ENCODE data around the gene GAS7.

DNA sequence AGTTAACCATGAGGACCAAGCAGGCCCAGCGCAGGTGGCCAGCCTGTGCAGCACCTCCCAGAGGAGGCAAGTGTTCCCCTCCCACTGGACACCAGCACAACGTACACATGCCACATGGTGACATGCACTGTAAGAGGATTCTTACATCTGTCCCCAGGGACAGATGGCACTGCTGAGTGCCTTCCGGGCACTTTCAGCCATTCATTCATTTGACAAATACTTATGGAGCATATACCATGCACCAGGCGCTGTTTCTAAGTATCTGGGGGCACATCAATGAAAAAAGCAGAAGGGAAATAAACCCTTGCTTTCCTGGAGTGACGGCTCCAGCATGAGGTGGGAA lies 79.6 kb downstream of the GAS7 start:
- TF ChIP-seq PBX3 (IDR thresholded peaks at IDR 0.05; ENCODE audit: insufficient replicate concordance, low read depth, low read length) (no peak), TBL1XR1 (IDR thresholded peaks at IDR 0.05; ENCODE audit: low read depth, low read length) (no peak), MYC (IDR thresholded peaks at IDR 0.05; ENCODE audit: insufficient read depth, insufficient read length, insufficient replicate concordance, low read length, severe bottlenecking) (no peak), BRCA1 (IDR thresholded peaks at IDR 0.05; ENCODE audit: low read depth, low read length) (no peak), PML (IDR thresholded peaks at IDR 0.05; ENCODE audit: low read length) (no peak), SREBF1 (IDR thresholded peaks at IDR 0.05; ENCODE audit: low read length) (no peak), ZNF274 (IDR thresholded peaks at IDR 0.05; ENCODE audit: insufficient read depth, insufficient read length) (no peak), NR2C2 (IDR thresholded peaks at IDR 0.05; ENCODE audit: borderline replicate concordance, control insufficient read depth, insufficient read length, low read depth) (no peak), POLR2AphosphoS5 (IDR thresholded peaks at IDR 0.05; ENCODE audit: low read length) (no peak), RFX5 (IDR thresholded peaks at IDR 0.05; ENCODE audit: low read depth, low read length) (no peak), MEF2B (IDR thresholded peaks at IDR 0.05; ENCODE audit: partially characterized antibody, poor library complexity, severe bottlenecking) (no peak), SUZ12 (IDR thresholded peaks at IDR 0.05; ENCODE audit: unreplicated experiment) (no peak)
- TF ChIP-seq, protein P1, sequence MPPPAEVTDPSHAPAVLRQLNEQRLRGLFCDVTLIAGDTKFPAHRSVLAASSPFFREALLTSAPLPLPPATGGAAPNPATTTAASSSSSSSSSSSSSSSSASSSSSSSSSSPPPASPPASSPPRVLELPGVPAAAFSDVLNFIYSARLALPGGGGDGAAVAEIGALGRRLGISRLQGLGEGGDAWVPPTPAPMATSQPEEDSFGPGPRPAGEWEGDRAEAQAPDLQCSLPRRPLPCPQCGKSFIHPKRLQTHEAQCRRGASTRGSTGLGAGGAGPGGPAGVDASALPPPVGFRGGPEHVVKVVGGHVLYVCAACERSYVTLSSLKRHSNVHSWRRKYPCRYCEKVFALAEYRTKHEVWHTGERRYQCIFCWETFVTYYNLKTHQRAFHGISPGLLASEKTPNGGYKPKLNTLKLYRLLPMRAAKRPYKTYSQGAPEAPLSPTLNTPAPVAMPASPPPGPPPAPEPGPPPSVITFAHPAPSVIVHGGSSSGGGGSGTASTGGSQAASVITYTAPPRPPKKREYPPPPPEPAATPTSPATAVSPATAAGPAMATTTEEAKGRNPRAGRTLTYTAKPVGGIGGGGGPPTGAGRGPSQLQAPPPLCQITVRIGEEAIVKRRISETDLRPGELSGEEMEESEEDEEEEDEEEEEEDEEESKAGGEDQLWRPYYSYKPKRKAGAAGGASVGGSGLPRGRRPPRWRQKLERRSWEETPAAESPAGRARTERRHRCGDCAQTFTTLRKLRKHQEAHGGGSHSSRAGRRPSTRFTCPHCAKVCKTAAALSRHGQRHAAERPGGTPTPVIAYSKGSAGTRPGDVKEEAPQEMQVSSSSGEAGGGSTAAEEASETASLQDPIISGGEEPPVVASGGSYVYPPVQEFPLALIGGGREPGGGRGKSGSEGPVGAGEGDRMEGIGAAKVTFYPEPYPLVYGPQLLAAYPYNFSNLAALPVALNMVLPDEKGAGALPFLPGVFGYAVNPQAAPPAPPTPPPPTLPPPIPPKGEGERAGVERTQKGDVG (CRISPR knock-in tag; IDR thresholded peaks at IDR 0.05): no peak
